H9 (cell line): ENCODE measurements around the gene CABLES1. TPM values are rescaled to one million over a fixed set of nuclear protein-coding genes. Genes with fewer than 3 reads are reported as not detected.

Experiments
- DNase-seq: peaks from one replicate; pipeline ENCODE4 v3.0.0-alpha.2; 2017
- H2AFZ ChIP-seq: one replicate; pipeline ENCODE4 v1.6.1; 2013; ENCODE audit warnings: mild to moderate bottlenecking, low read length, control low read depth, moderate library complexity
- H2AK5ac ChIP-seq: 2 replicates; pipeline ENCODE4 v1.6.1; 2013; ENCODE audit warnings: low read length, control low read depth, mixed read lengths; ENCODE audit not compliant: insufficient read length
- H2BK120ac ChIP-seq: one replicate; pipeline ENCODE4 v1.6.1; 2013; ENCODE audit warnings: low read depth, mild to moderate bottlenecking, low read length, control low read depth, inconsistent platforms; ENCODE audit not compliant: poor library complexity, severe bottlenecking
- H2BK12ac ChIP-seq: 2 replicates; pipeline ENCODE4 v1.6.1; 2013; ENCODE audit warnings: low read length, control low read depth, mixed read lengths, low read depth; ENCODE audit not compliant: insufficient read length
- H2BK15ac ChIP-seq: 2 replicates; pipeline ENCODE4 v1.6.1; 2013; ENCODE audit warnings: low read depth, low read length, control low read depth
- H2BK20ac ChIP-seq: one replicate; pipeline ENCODE4 v1.6.1; 2013; ENCODE audit warnings: low read depth, mild to moderate bottlenecking, low read length, control low read depth, inconsistent platforms; ENCODE audit not compliant: poor library complexity, severe bottlenecking
- H2BK5ac ChIP-seq: 2 replicates; pipeline ENCODE4 v1.6.1; 2013; ENCODE audit warnings: low read length, control low read depth, mixed read lengths; ENCODE audit not compliant: insufficient read length
- H3K14ac ChIP-seq: 2 replicates; pipeline ENCODE4 v1.6.1; 2013; ENCODE audit warnings: low read length, control low read depth; ENCODE audit not compliant: insufficient read depth
- H3K18ac ChIP-seq: 2 replicates; pipeline ENCODE4 v1.6.1; 2013; ENCODE audit warnings: low read depth, mild to moderate bottlenecking, mixed read lengths, low read length, control low read depth; ENCODE audit not compliant: insufficient read length
- H3K23ac ChIP-seq: 2 replicates; pipeline ENCODE4 v1.6.1; 2013; ENCODE audit warnings: low read length, control low read depth, mixed read lengths, low read depth; ENCODE audit not compliant: insufficient read length
- H3K23me2 ChIP-seq: 2 replicates; pipeline ENCODE4 v1.6.1; 2013; ENCODE audit warnings: low read depth, mild to moderate bottlenecking, mixed read lengths, low read length, control low read depth; ENCODE audit not compliant: insufficient read length, poor library complexity, severe bottlenecking
- H3K27ac ChIP-seq: 2 replicates; pipeline ENCODE4 v1.5.1; 2013; ENCODE audit warnings: low read length, control low read depth, mixed read lengths, low read depth; ENCODE audit not compliant: insufficient read length
- H3K27me3 ChIP-seq: 2 replicates; pipeline ENCODE4 v1.6.1; 2013; ENCODE audit warnings: low read length, control low read depth, inconsistent platforms; ENCODE audit not compliant: insufficient read depth
- H3K4ac ChIP-seq: 2 replicates; pipeline ENCODE4 v1.6.1; 2013; ENCODE audit warnings: low read depth, mild to moderate bottlenecking, control low read depth, inconsistent platforms, low read length, moderate library complexity
- H3K4me1 ChIP-seq: 2 replicates; pipeline ENCODE4 v1.6.1; 2013; ENCODE audit warnings: low read length, control low read depth, inconsistent platforms; ENCODE audit not compliant: insufficient read depth
- H3K4me2 ChIP-seq: 2 replicates; pipeline ENCODE4 v1.6.1; 2013; ENCODE audit warnings: low read length, control low read depth, mixed read lengths; ENCODE audit not compliant: insufficient read length, insufficient read depth
- H3K56ac ChIP-seq: 2 replicates; pipeline ENCODE4 v1.6.1; 2013; ENCODE audit warnings: low read depth, mild to moderate bottlenecking, mixed read lengths, low read length, control low read depth; ENCODE audit not compliant: insufficient read length
- H3K79me1 ChIP-seq: 2 replicates; pipeline ENCODE4 v1.6.1; 2013; ENCODE audit warnings: low read depth, mild to moderate bottlenecking, moderate library complexity, low read length, control low read depth, inconsistent platforms; ENCODE audit not compliant: insufficient read depth, poor library complexity, severe bottlenecking
- H3K79me2 ChIP-seq: 2 replicates; pipeline ENCODE4 v1.6.1; 2013; ENCODE audit warnings: low read length, control low read depth, inconsistent platforms; ENCODE audit not compliant: insufficient read depth
- H3K9ac ChIP-seq: 2 replicates; pipeline ENCODE4 v1.6.1; 2013; ENCODE audit warnings: low read length, control low read depth, mixed read lengths; ENCODE audit not compliant: insufficient read length; ENCODE audit errors: extremely low read depth
- H3K9me3 ChIP-seq: one replicate; pipeline ENCODE4 v1.6.1; 2013; ENCODE audit warnings: low read depth, low read length, inconsistent platforms; ENCODE audit not compliant: control insufficient read depth
- H3T11ph ChIP-seq: one replicate; pipeline ENCODE4 v1.6.1; 2013; ENCODE audit warnings: mild to moderate bottlenecking, low read length, control low read depth, inconsistent platforms
- H4K20me1 ChIP-seq: one replicate; pipeline ENCODE4 v1.6.1; 2013; ENCODE audit not compliant: control insufficient read depth, insufficient read length, insufficient read depth
- H4K5ac ChIP-seq: 2 replicates; pipeline ENCODE4 v1.6.1; 2013; ENCODE audit warnings: low read depth, mild to moderate bottlenecking, mixed read lengths, low read length, control low read depth; ENCODE audit not compliant: insufficient read length
- H4K8ac ChIP-seq: replicated peaks from 2 replicates; pipeline ENCODE4 v1.6.1; 2013; ENCODE audit warnings: low read length, control low read depth, mixed read lengths, low read depth; ENCODE audit not compliant: insufficient read length
- H4K91ac ChIP-seq: 2 replicates; pipeline ENCODE4 v1.6.1; 2013; ENCODE audit warnings: low read depth, mild to moderate bottlenecking, moderate library complexity, mixed read lengths, low read length, control low read depth; ENCODE audit not compliant: insufficient read length
- H3K27ac Mint-ChIP-seq, 3 experiments: 2 replicates in 2 of 3; 3 replicates in 1 of 3; pipeline ENCODE4 v1.8.0; 2020 to 2021; ENCODE audit warnings: mixed read lengths in 3 of 3, mild to moderate bottlenecking in 1 of 3, moderate library complexity in 1 of 3
- H3K27me3 Mint-ChIP-seq: 2 replicates; pipeline ENCODE4 v1.8.0; 2021; ENCODE audit warnings: low read depth, mild to moderate bottlenecking, moderate library complexity, mixed read lengths
- H3K36me3 Mint-ChIP-seq, 3 experiments: 2 replicates in 2 of 3; 3 replicates in 1 of 3; pipeline ENCODE4 v1.8.0; 2020 to 2021; ENCODE audit warnings: low read depth in 3 of 3, mixed read lengths in 3 of 3; ENCODE audit not compliant: insufficient read depth in 1 of 3
- H3K4me1 Mint-ChIP-seq, 2 experiments: 2 replicates each; pipeline ENCODE4 v1.8.0; 2020; ENCODE audit warnings: mixed read lengths in 2 of 2
- H3K4me3 Mint-ChIP-seq, 2 experiments: 2 replicates in 1 of 2; 3 replicates in 1 of 2; pipeline ENCODE4 v1.8.0; 2020 to 2021; ENCODE audit warnings: mild to moderate bottlenecking in 2 of 2, mixed read lengths in 2 of 2, moderate library complexity in 1 of 2
- H3K9me3 Mint-ChIP-seq, 2 experiments: 2 replicates in 1 of 2; 3 replicates in 1 of 2; pipeline ENCODE4 v1.8.0; 2020; ENCODE audit warnings: mild to moderate bottlenecking in 2 of 2, mixed read lengths in 2 of 2, moderate library complexity in 1 of 2
- WGBS: extraction: QIAGEN DNeasy Blood & Tissue Kit; methylation state at CpG from one replicate; pipeline ENCODE4 v1.1.7; 2013; ENCODE audit warnings: missing lambda C conversion rate, low lambda C conversion rate, mixed read lengths; ENCODE audit not compliant: insufficient read length; ENCODE audit errors: extremely low coverage; 5-methylcytosine and 5-hydroxymethylcytosine counted together
- total RNA-seq: library from RNA; stranded (reverse); gene quantifications from 2 replicates; pipeline ENCODE4 v1.2.1, GENCODE V29; 2021
- TF ChIP-seq, protein P1 (sequence below): fragments of 200-600 bp; sonication (generic); conservative IDR thresholded peaks from 3 replicates; pipeline ENCODE4 v1.8.0; 2021; ENCODE audit warnings: antibody characterized with exemption, mild to moderate bottlenecking

CABLES1 gene
- total RNA-seq, 1 experiment from 2014 or later, result 27.1 TPM

DNA sequence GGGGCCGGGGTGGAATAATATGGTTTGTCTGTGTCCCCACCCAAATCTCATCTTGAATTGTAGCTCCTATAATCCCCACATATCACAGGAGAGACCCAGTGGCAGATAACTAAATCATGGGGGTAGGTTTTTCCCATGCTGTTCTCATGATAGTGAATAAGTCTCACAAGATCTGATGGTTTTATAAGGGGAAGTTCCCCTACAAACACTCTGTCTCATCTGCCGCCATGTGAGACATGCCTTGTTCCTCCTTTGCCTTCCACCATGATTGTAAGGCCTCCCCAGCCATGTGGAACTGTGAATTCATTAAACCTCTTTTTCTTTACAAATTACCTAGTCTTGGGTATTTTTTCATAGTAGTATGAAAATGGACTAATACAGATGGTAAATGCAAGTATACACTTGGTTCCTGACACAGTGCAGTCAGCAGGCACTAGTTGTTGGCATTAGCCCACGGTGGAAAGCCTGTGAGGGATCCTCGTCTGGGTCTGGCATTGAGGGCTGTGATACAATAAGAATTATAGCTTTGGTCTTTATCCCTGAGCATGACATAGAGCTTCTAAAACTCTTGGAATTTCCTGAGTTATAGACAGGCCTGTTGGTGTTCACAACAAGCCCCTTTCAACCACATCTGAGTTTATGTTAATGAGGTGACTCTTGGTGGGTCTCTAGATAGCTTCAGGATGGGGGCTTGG is 135.8 kb downstream of the CABLES1 start:
- H2AK5ac ChIP-seq, result no peak overlapping the region
- no peaks in the 10 kb centered on the region for H3K79me2 ChIP-seq
- H3K27me3 ChIP-seq, result no peaks in the 10 kb centered on the region
- H2AFZ ChIP-seq, result no peak overlapping the region
- H2BK15ac ChIP-seq, result no peak overlapping the region
- no peak overlapping the region for H3K9ac ChIP-seq
- DNase-seq, result no peak
- H3K79me1 ChIP-seq, result no peaks in the 10 kb centered on the region
- H3K4me3 Mint-ChIP-seq, result no peak overlapping the region
- TF ChIP-seq, protein P1, sequence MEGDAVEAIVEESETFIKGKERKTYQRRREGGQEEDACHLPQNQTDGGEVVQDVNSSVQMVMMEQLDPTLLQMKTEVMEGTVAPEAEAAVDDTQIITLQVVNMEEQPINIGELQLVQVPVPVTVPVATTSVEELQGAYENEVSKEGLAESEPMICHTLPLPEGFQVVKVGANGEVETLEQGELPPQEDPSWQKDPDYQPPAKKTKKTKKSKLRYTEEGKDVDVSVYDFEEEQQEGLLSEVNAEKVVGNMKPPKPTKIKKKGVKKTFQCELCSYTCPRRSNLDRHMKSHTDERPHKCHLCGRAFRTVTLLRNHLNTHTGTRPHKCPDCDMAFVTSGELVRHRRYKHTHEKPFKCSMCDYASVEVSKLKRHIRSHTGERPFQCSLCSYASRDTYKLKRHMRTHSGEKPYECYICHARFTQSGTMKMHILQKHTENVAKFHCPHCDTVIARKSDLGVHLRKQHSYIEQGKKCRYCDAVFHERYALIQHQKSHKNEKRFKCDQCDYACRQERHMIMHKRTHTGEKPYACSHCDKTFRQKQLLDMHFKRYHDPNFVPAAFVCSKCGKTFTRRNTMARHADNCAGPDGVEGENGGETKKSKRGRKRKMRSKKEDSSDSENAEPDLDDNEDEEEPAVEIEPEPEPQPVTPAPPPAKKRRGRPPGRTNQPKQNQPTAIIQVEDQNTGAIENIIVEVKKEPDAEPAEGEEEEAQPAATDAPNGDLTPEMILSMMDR, result no peak
- no peak overlapping the region for H2BK12ac ChIP-seq
- peaks cover 7% of the 10 kb centered on the region; the same call in 1 of the 2 replicates for H3K4me1 ChIP-seq
- H3K27me3 Mint-ChIP-seq, result peaks cover 6% of the 10 kb centered on the region
- no CpG with 5 or more reads among the region's 4 CpGs for WGBS
- H4K20me1 ChIP-seq, result no peaks in the 10 kb centered on the region
- H3K4me2 ChIP-seq, result no peak overlapping the region
- no peak overlapping the region for H2BK20ac ChIP-seq
- no peak overlapping the region for H2BK5ac ChIP-seq
- no peak overlapping the region for H3K4ac ChIP-seq
- no peak overlapping the region for H3T11ph ChIP-seq
- H4K5ac ChIP-seq, result no peak overlapping the region
- no peak overlapping the region for H4K8ac ChIP-seq
- no peak overlapping the region for H3K56ac ChIP-seq
- H3K27ac Mint-ChIP-seq, result no peak overlapping the region
- H3K23ac ChIP-seq, result no peak overlapping the region
- no peak overlapping the region for H3K14ac ChIP-seq
- H3K27ac ChIP-seq, result no peak overlapping the region
- H3K23me2 ChIP-seq, result no peaks in the 10 kb centered on the region
- peaks cover 10% of the 10 kb centered on the region for H3K9me3 ChIP-seq
- peaks cover 42 to 45% of the 10 kb centered on the region in 2 experiments for H3K4me1 Mint-ChIP-seq
- peaks cover 21 to 34% (median 27%) of the 10 kb centered on the region in 3 experiments for H3K36me3 Mint-ChIP-seq
- H4K91ac ChIP-seq, result no peak overlapping the region
- H3K9me3 Mint-ChIP-seq, result peaks cover 30 to 32% of the 10 kb centered on the region in 2 experiments
- no peak overlapping the region for H3K18ac ChIP-seq
- H2BK120ac ChIP-seq, result no peak overlapping the region
